H1 (cell line): ENCODE results near the gene FBXO45. TPM values are rescaled to one million over a fixed set of nuclear protein-coding genes. Genes with fewer than 3 reads are reported as not detected.
A peak's percentile ranks its signal among the peaks of the same experiment; 100 is the strongest.

Experiments
- CTCF ChIA-PET: fragments of 300-600 bp; sonication (Branson Sonifier 250); formaldehyde crosslinking; loops from one replicate; lab custom pipeline; 2021; ENCODE audit not compliant: partially characterized antibody; lab: Charles Lee
- POLR2A ChIA-PET: fragments of 300-600 bp; sonication (Branson Sonifier 250); formaldehyde crosslinking; loops from one replicate; lab custom pipeline; 2021; ENCODE audit warnings: inconsistent platforms; ENCODE audit not compliant: partially characterized antibody; lab: Charles Lee
- DNase-seq, 2 experiments: peaks; one replicate each; pipeline versions ENCODE4 v3.0.0 to v3.0.0-alpha.2; 2010 to 2022; ENCODE audit warnings: low spot score in 2 of 2, low read depth in 1 of 2, mixed read lengths in 1 of 2
- FAIRE-seq: peaks from 2 replicates; lab custom pipeline; 2011; peaks lifted over from hg19 to GRCh38; lab: Jason Lieb, UNC
- H2AFZ ChIP-seq: 2 replicates; pipeline ENCODE4 v1.8.1; 2012; ENCODE audit warnings: low read length, inconsistent platforms
- H2AK5ac ChIP-seq: 2 replicates; pipeline ENCODE4 v1.6.1; 2013; ENCODE audit warnings: low read depth, low read length
- H2BK120ac ChIP-seq: replicated peaks from 2 replicates; pipeline ENCODE3; 2013; ENCODE audit warnings: low read depth, low read length, inconsistent platforms
- H2BK12ac ChIP-seq: 2 replicates; pipeline ENCODE4 v1.6.1; 2013; ENCODE audit warnings: low read depth, low read length
- H2BK15ac ChIP-seq: 2 replicates; pipeline ENCODE4 v1.6.1; 2013; ENCODE audit warnings: low read length
- H2BK20ac ChIP-seq: 2 replicates; pipeline ENCODE4 v1.6.1; 2013; ENCODE audit warnings: low read length
- H2BK5ac ChIP-seq: 2 replicates; pipeline ENCODE4 v1.6.1; 2013; ENCODE audit warnings: low read depth, low read length
- H3K14ac ChIP-seq: 2 replicates; pipeline ENCODE4 v1.6.1; 2013; ENCODE audit warnings: inconsistent platforms; ENCODE audit not compliant: insufficient read length
- H3K18ac ChIP-seq: 2 replicates; pipeline ENCODE4 v1.6.1; 2013; ENCODE audit warnings: low read length; ENCODE audit errors: extremely low read depth
- H3K23ac ChIP-seq: 2 replicates; pipeline ENCODE4 v1.6.1; 2013; ENCODE audit warnings: inconsistent platforms; ENCODE audit not compliant: insufficient read length
- H3K23me2 ChIP-seq: 2 replicates; pipeline ENCODE4 v1.6.1; 2013; ENCODE audit warnings: low read depth, low read length
- H3K27ac ChIP-seq: 2 replicates; pipeline ENCODE4 v1.6.1; 2011; ENCODE audit warnings: low read depth, low read length, inconsistent platforms
- H3K27me3 ChIP-seq, 4 experiments: replicated peaks in 1 of 4; 1 replicate in 1 of 4; 2 replicates in 3 of 4; pipeline versions ENCODE4 v1.6.1 to v1.8.1; 2011 to 2013; ENCODE audit warnings: low read length in 3 of 4, mild to moderate bottlenecking in 3 of 4, inconsistent platforms in 2 of 4, mixed read lengths in 2 of 4, moderate library complexity in 1 of 4; ENCODE audit not compliant: control insufficient read depth in 3 of 4, insufficient read depth in 3 of 4; ENCODE audit errors: extremely low read depth in 1 of 4
- H3K36me3 ChIP-seq, 4 experiments: 2 replicates each; pipeline versions ENCODE4 v1.6.1 to v1.8.1; 2011 to 2013; ENCODE audit warnings: mild to moderate bottlenecking in 4 of 4, low read length in 3 of 4, moderate library complexity in 2 of 4, control low read depth in 1 of 4, inconsistent platforms in 1 of 4; ENCODE audit not compliant: insufficient read depth in 4 of 4, control insufficient read depth in 2 of 4
- H3K4ac ChIP-seq: replicated peaks from 2 replicates; pipeline ENCODE3; 2013; ENCODE audit warnings: low read length, low read depth, mixed read lengths, inconsistent platforms; ENCODE audit not compliant: insufficient read length
- H3K4me1 ChIP-seq, 4 experiments: replicated peaks in 1 of 4; 1 replicate in 1 of 4; 2 replicates in 3 of 4; pipeline versions ENCODE4 v1.6.1 to v1.8.1; 2011 to 2013; ENCODE audit warnings: low read length in 3 of 4, inconsistent platforms in 2 of 4, mixed read lengths in 1 of 4; ENCODE audit not compliant: insufficient read depth in 4 of 4, control insufficient read depth in 3 of 4
- H3K4me2 ChIP-seq, 2 experiments: 2 replicates each; pipeline versions ENCODE4 v1.6.1 to v1.8.1; 2011 to 2013; ENCODE audit warnings: low read depth in 2 of 2, low read length in 2 of 2, control low read depth in 1 of 2, inconsistent platforms in 1 of 2, mild to moderate bottlenecking in 1 of 2; ENCODE audit not compliant: insufficient read depth in 1 of 2
- H3K4me3 ChIP-seq, 4 experiments: fragments of 200-600, 300-600 bp in 1 of 4; sonication (generic), shearing (Covaris generic), sonication (Bioruptor Twin) in 1 of 4; 2 replicates each; pipeline versions ENCODE4 v1.5.1 to v1.8.1; 2011 to 2016; ENCODE audit warnings: low read length in 4 of 4, low read depth in 3 of 4, control low read depth in 2 of 4, inconsistent platforms in 2 of 4, mild to moderate bottlenecking in 2 of 4, mixed read lengths in 1 of 4, moderate library complexity in 1 of 4; ENCODE audit not compliant: insufficient read depth in 2 of 4; ENCODE audit errors: extremely low read depth in 1 of 4
- H3K56ac ChIP-seq: replicated peaks from 2 replicates; pipeline ENCODE3; 2013; ENCODE audit warnings: low read depth, mild to moderate bottlenecking, mixed read lengths, low read length, inconsistent platforms; ENCODE audit not compliant: insufficient read length
- H3K79me1 ChIP-seq: 2 replicates; pipeline ENCODE4 v1.6.1; 2013; ENCODE audit warnings: low read depth, low read length, control low read depth
- H3K79me2 ChIP-seq, 2 experiments: 2 replicates each; pipeline versions ENCODE4 v1.6.1 to v1.8.1; 2012 to 2013; ENCODE audit warnings: low read length in 2 of 2, mild to moderate bottlenecking in 2 of 2, inconsistent platforms in 1 of 2; ENCODE audit not compliant: insufficient read depth in 2 of 2, control insufficient read depth in 1 of 2
- H3K9ac ChIP-seq, 4 experiments: replicated peaks in 1 of 4; 1 replicate in 1 of 4; 2 replicates in 3 of 4; pipeline versions ENCODE4 v1.6.1 to v1.8.1; 2011 to 2013; ENCODE audit warnings: low read depth in 3 of 4, low read length in 3 of 4, control low read depth in 2 of 4, mild to moderate bottlenecking in 2 of 4, moderate library complexity in 2 of 4, inconsistent platforms in 1 of 4; ENCODE audit errors: extremely low read depth in 1 of 4
- H3K9me3 ChIP-seq, 2 experiments: 2 replicates each; pipeline versions ENCODE4 v1.6.1 to v1.8.1; 2012 to 2013; ENCODE audit warnings: mild to moderate bottlenecking in 2 of 2, moderate library complexity in 2 of 2, control low read depth in 1 of 2, inconsistent platforms in 1 of 2, low read depth in 1 of 2, low read length in 1 of 2, mixed read lengths in 1 of 2; ENCODE audit not compliant: insufficient read depth in 2 of 2
- H4K20me1 ChIP-seq, 2 experiments: replicated peaks in 1 of 2; 2 replicates each; pipeline versions ENCODE3 to v1.8.1; 2011 to 2013; ENCODE audit warnings: inconsistent platforms in 2 of 2, low read length in 2 of 2, mild to moderate bottlenecking in 1 of 2; ENCODE audit not compliant: insufficient read depth in 2 of 2, control insufficient read depth in 1 of 2
- H4K5ac ChIP-seq: 2 replicates; pipeline ENCODE4 v1.6.1; 2013; ENCODE audit warnings: low read length, low read depth, mixed read lengths, inconsistent platforms; ENCODE audit not compliant: insufficient read length
- H4K8ac ChIP-seq: 2 replicates; pipeline ENCODE4 v1.8.0; 2013; ENCODE audit warnings: mild to moderate bottlenecking, moderate library complexity, low read length, inconsistent platforms; ENCODE audit not compliant: insufficient read depth; ENCODE audit errors: extremely low read depth
- H4K91ac ChIP-seq: replicated peaks from 2 replicates; pipeline ENCODE3; 2013; ENCODE audit warnings: low read length, mixed read lengths, inconsistent platforms; ENCODE audit not compliant: insufficient read length
- CBX5 ChIP-seq: fragments of 300-800, 300-1000 bp; sonication (generic); IDR thresholded peaks from 2 replicates; pipeline ENCODE4 v1.7.1; 2016; ENCODE audit warnings: antibody characterized with exemption, low read length, low read depth
- POLR2A ChIP-seq, 2 experiments: IDR thresholded peaks; 1 replicate in 1 of 2; 2 replicates in 1 of 2; pipeline ENCODE4 v1.6.1; 2011; ENCODE audit warnings: low read depth in 2 of 2, low read length in 2 of 2, mild to moderate bottlenecking in 2 of 2; ENCODE audit errors: control extremely low read depth in 1 of 2
- RBBP5 ChIP-seq: IDR thresholded peaks from 2 replicates; pipeline ENCODE4 v1.7.1; 2012; ENCODE audit warnings: low read depth, mild to moderate bottlenecking, inconsistent platforms, low read length, moderate library complexity, borderline replicate concordance
- SUZ12 ChIP-seq: fragments of 200-600 bp; sonication (generic); IDR thresholded peaks from 2 replicates; pipeline ENCODE4 v1.6.1; 2012; ENCODE audit warnings: mild to moderate bottlenecking, inconsistent platforms, low read length, moderate library complexity, mixed read lengths
- TCF12 ChIP-seq: IDR thresholded peaks from 2 replicates; pipeline ENCODE4 v1.6.1; 2011; ENCODE audit warnings: low read depth, mild to moderate bottlenecking, low read length
- WGBS, 2 experiments: shearing (Covaris generic) in 1 of 2; methylation state at CpG; one replicate each; pipeline versions ENCODE4 v1.1.6 to v1.1.7; 2013 to 2015; ENCODE audit warnings: low lambda C conversion rate in 2 of 2, mixed read lengths in 2 of 2, inconsistent platforms in 1 of 2, low coverage in 1 of 2, missing lambda C conversion rate in 1 of 2; ENCODE audit not compliant: insufficient replicate concordance in 2 of 2, insufficient coverage in 1 of 2, insufficient read length in 1 of 2; ENCODE audit errors: extremely low coverage in 1 of 2, missing lambda C conversion rate in 1 of 2; 5-methylcytosine and 5-hydroxymethylcytosine counted together
- polyA plus RNA-seq, 7 experiments: library from polyadenylated mRNA; depleted of rRNA in 3 of 7; stranded (reverse) in 5 of 7; unstranded in 2 of 7; fragments of >200 nt in 5 of 7; fragments of 200-250 nt in 2 of 7; gene quantifications; 1 replicate in 5 of 7; 2 replicates in 1 of 7; 4 replicates in 1 of 7; pipeline versions ENCODE4 v1.2.1 to v1.2.3, GENCODE V29; 2011 to 2013; ENCODE audit warnings: missing spikeins in 2 of 7, mixed read lengths in 2 of 7
- total RNA-seq: library from RNA; stranded (reverse); fragmentation: NEBNext Ultra II Directional; extraction: Animal tissue kit (Norgen Biotek cat#: 25700); gene quantifications from 2 replicates; pipeline ENCODE4 v1.2.1, GENCODE V29; 2021

Gene FBXO45
- total and polyA plus RNA-seq, 2 of the 8 experiments (the other 6 are each of a cell fraction or from before 2014, with no cell fraction given): 5.2 to 19.4 TPM

DNA sequence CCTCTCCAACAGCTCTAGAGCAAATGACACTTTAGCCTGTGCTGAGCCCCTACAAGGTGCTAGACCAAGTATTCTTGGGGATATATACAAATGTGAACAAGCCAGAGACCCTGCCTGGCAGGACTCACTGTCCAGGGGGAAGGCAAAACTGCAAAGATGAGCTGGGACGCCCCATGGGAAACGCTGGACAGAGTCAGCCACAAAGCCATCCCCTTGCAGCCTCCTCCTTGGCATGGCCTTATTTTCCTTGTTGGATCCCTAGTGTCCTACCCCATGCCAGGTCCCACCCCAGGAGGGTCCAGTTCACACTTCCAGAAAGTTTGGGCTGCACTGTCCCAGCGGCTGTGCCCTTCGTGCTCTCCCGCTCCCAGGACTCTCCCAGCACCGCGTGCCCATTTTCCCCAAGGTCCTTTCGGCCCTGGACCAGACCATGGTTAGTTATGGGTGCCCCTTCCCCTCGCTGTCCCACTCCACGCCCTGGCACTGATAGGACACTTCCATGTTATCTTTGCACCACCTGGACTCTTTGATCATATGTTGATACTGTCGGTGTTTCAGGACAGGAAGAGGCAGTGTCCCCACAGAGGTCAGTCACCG, 65.2 kb downstream of the FBXO45 start:
- peak overlapping the region; percentile 23 for H3K56ac ChIP-seq
- peaks cover 5 to 16% (median 11%) of the 10 kb centered on the region in 4 experiments for H3K4me1 ChIP-seq
- peak overlapping the region; percentile 68; the same call in 1 of the 2 replicates for H2BK5ac ChIP-seq
- H2BK15ac ChIP-seq: peak overlapping the region; percentile 98; the same call in 1 of the 2 replicates
- H3K23ac ChIP-seq: no peak overlapping the region
- H2BK12ac ChIP-seq: peak overlapping the region; percentile 70; the same call in 1 of the 2 replicates
- no peak overlapping the region for H3K4me3 ChIP-seq
- 94% methylated on average over 7 of the region's 12 CpGs; no CpG with 5 or more reads in 1 of the 2 experiments for WGBS, 2 experiments
- peak overlapping the region; percentile 89 for H3K18ac ChIP-seq
- H3K36me3 ChIP-seq: no peaks in the 10 kb centered on the region
- no peaks in the 10 kb centered on the region; the same call in 1 of the 2 replicates for H3K79me1 ChIP-seq
- H2AFZ ChIP-seq: no peak overlapping the region
- DNase-seq (no peak), FAIRE-seq (no peak)
- peak overlapping the region; percentile 63 for H4K91ac ChIP-seq
- H3K27ac ChIP-seq: no peak overlapping the region
- peak overlapping the region in 1 of 2 experiments; percentile 94; a peak in 2 of 4 replicates for H3K4me2 ChIP-seq
- TF ChIP-seq TCF12 (no peak), CBX5 (no peak), POLR2A (IDR thresholded peaks at IDR 0.05; ENCODE audit: control extremely low read depth in 1 of 2, low read depth in 2 of 2, low read length in 2 of 2) (0 out of 3 replicates have a peak, but pooled peaks of 1 of the 2 experiments have one; percentile 28), RBBP5 (no peak), SUZ12 (no peak)
- POLR2A ChIA-PET: interaction anchor here (0.6 to 3.7 kb wide), 6 partner anchors 9 to 52 kb away, joined by 3 to 28 read pairs (median 4); no protein-coding TSS in a partner anchor
- no peaks in the 10 kb centered on the region for H3K79me2 ChIP-seq
- no peak overlapping the region for H3K14ac ChIP-seq
- H4K20me1 ChIP-seq: no peaks in the 10 kb centered on the region
- H4K5ac ChIP-seq: peak overlapping the region; percentile 34
- peak overlapping the region; percentile 65 for H2BK120ac ChIP-seq
- H2BK20ac ChIP-seq: peak overlapping the region; percentile 93
- H3K4ac ChIP-seq: peak overlapping the region; percentile 94
- no peak overlapping the region for H3K9ac ChIP-seq
- H3K27me3 ChIP-seq: peaks cover 0 to 2% (median under 1%) of the 10 kb centered on the region in 4 experiments; a peak in 4 of 7 replicates
- H2AK5ac ChIP-seq: peak overlapping the region; percentile 71; the same call in 1 of the 2 replicates
- H3K23me2 ChIP-seq: peaks cover 6% of the 10 kb centered on the region
- H3K9me3 ChIP-seq: no peaks in the 10 kb centered on the region
- H4K8ac ChIP-seq: no peak overlapping the region; the same call in 1 of the 2 replicates
- CTCF ChIA-PET: interaction anchor here (1.0 to 1.6 kb wide), 3 partner anchors 11 to 51 kb away, joined by 3 read pairs; no protein-coding TSS in a partner anchor
